ENCODE measurements around the gene TMEM232. TPM values are rescaled to one million over a fixed set of nuclear protein-coding genes. Genes with fewer than 3 reads are reported as not detected.

The TMEM232 gene
- total RNA-seq, 4 donors from 2014 or later: 0.53 to 3.1 (median 1.5) TPM

- no peak for TF ChIP-seq POLR2A (IDR thresholded peaks at IDR 0.05)
- no peak for TF ChIP-seq CTCF (IDR thresholded peaks at IDR 0.05)
- intact Hi-C loops (cut with DNase I): no loop called here
- Histone ChIP-seq H3K4me3 (no peak overlapping the region), H3K27ac (no peak overlapping the region), H3K36me3 (no peaks in the 10 kb centered on the region), H3K9me3 (peaks cover 0 to 4% (median 1%) of the 10 kb centered on the region in 3 donors), H3K4me1 (no peaks in the 10 kb centered on the region), H3K27me3 (no peaks in the 10 kb centered on the region)
- no peak for DNase-seq
- WGBS, 2 donors: 77 to 88% methylated on average over 1 of the region's 1 CpG
Observed at GRCh38 chr5:110475529-110475928, 250.9 kb downstream of the TMEM232 start.

DNA sequence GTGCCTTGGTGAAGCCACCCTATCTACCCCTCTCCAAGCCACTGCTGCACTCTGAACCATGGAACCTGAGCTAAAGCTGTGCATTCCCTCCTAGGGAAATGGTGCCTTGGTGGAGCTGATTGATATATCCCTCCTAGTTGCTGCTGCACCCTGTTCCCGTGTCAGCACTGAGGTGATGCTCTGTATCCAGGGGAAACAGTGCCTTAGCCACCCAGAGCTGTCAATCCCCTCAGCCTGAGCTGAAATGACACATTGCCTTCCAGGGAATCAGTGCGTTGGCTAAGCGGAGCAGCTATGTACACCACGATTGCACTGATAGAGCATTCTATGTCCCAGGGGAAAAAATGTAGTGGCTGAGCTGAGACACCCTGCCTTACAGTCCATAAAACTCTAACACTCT lies 257.0 kb downstream of the TMEM232 start:
- 70 to 90% methylated on average over 4 of the region's 4 CpGs for WGBS, 2 donors
- intact Hi-C loops (cut with DNase I): no loop called here
- H3K4me1 ChIP-seq: no peaks in the 10 kb centered on the region
- H3K36me3 ChIP-seq: no peaks in the 10 kb centered on the region
- H3K9me3 ChIP-seq: peaks cover 0 to 9% (median 9%) of the 10 kb centered on the region in 3 donors
- H3K27ac ChIP-seq: no peak overlapping the region
- no peaks in the 10 kb centered on the region for H3K27me3 ChIP-seq
- DNase-seq: no peak
- TF ChIP-seq CTCF (IDR thresholded peaks at IDR 0.05) (no peak), POLR2A (IDR thresholded peaks at IDR 0.05) (no peak)
- H3K4me3 ChIP-seq: no peak overlapping the region

GRCh38 chr5:110463106-110463505 lies 263.4 kb downstream of the TMEM232 start:
- 69 to 86% methylated on average over 2 of the region's 2 CpGs for WGBS, 2 donors
- no peaks in the 10 kb centered on the region for H3K4me1 ChIP-seq
- DNase-seq: no peak
- no peaks in the 10 kb centered on the region for H3K9me3 ChIP-seq
- intact Hi-C loops (cut with DNase I): no loop called here
- H3K27me3 ChIP-seq: no peaks in the 10 kb centered on the region
- H3K27ac ChIP-seq: no peak overlapping the region
- H3K4me3 ChIP-seq: no peak overlapping the region
- no peaks in the 10 kb centered on the region for H3K36me3 ChIP-seq
- TF ChIP-seq CTCF (IDR thresholded peaks at IDR 0.05) (no peak), POLR2A (IDR thresholded peaks at IDR 0.05) (no peak)

DNA sequence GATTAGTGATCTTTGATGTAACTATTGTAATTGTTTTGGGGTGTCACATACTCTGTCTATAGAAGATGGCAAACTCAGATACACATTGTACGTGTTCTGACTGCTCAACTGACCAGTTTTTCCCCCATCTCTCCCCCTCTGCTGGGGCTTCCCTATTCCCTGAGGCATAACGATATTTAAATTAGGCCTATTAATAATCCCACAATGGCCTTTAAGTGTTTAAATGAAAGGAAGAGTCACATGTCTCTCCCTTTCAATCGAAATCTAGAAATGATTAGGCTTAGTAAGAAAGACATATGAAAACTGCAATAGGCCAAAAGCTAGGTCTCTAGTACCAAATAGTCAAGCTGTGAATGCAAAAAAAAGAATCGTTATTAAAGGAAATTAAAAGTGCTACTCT lies 265.6 kb downstream of the TMEM232 start:
- 61 to 69% methylated on average over 4 of the region's 4 CpGs for WGBS, 2 donors

GRCh38 chr5:110458313-110458712 lies 268.2 kb downstream of the TMEM232 start:
- intact Hi-C loops (cut with DNase I): no loop called here
- Histone ChIP-seq H3K27ac (no peak overlapping the region), H3K9me3 (no peaks in the 10 kb centered on the region), H3K36me3 (no peaks in the 10 kb centered on the region), H3K27me3 (no peaks in the 10 kb centered on the region), H3K4me3 (no peak overlapping the region), H3K4me1 (no peaks in the 10 kb centered on the region)
- DNase-seq: no peak
- 92 to 93% methylated on average over 1 of the region's 1 CpG for WGBS, 2 donors
- TF ChIP-seq CTCF (IDR thresholded peaks at IDR 0.05) (no peak), POLR2A (IDR thresholded peaks at IDR 0.05) (no peak)

More for the DNA sequence above, 265.6 kb downstream of the TMEM232 start:
- Histone ChIP-seq H3K4me3 (no peak overlapping the region), H3K27ac (no peak overlapping the region), H3K36me3 (no peaks in the 10 kb centered on the region), H3K27me3 (no peaks in the 10 kb centered on the region), H3K4me1 (no peaks in the 10 kb centered on the region), H3K9me3 (no peaks in the 10 kb centered on the region)
- intact Hi-C loops (cut with DNase I): no loop called here
- no peak for DNase-seq
- TF ChIP-seq CTCF (IDR thresholded peaks at IDR 0.05) (no peak), POLR2A (IDR thresholded peaks at IDR 0.05) (no peak)

Data from esophagus squamous epithelium (tissue), 5 donors.